Astrocyte of the spinal cord (primary cell): ENCODE measurements around the gene YARS1.

ENCODE experiments used
- DNase-seq: peaks from one replicate; pipeline ENCODE4 v3.0.0; 2011; ENCODE audit warnings: low read depth, low spot score
- H3K4me3 ChIP-seq: 2 replicates; pipeline ENCODE4 v1.5.1; 2011; ENCODE audit warnings: low read depth, mild to moderate bottlenecking, low read length, moderate library complexity
- CTCF ChIP-seq: IDR thresholded peaks from 2 replicates; pipeline ENCODE4 v1.5.1; 2012; ENCODE audit warnings: low read depth, mild to moderate bottlenecking, low read length, inconsistent platforms
- in situ Hi-C: cut with HindIII; loops from 2 replicates; pipeline ENCODE4 v1.10.0; 2017; ENCODE audit warnings: low sequenced_read_pairs

The YARS1 gene

GRCh38 chr1:32754317-32755097 lies 62.7 kb downstream of the YARS1 start:
- DNase-seq, result no peak

GRCh38 chr1:32753532-32754316 lies 63.4 kb downstream of the YARS1 start:
- DNase-seq, result peak; percentile 54
- no peak for TF ChIP-seq CTCF
- H3K4me3 ChIP-seq, result peak overlapping the region; percentile 49
- in situ Hi-C loops, result no loop called here

More at GRCh38 chr1:32754317-32755097, 62.7 kb downstream of the YARS1 start:
- no peak for TF ChIP-seq CTCF
- in situ Hi-C loops, result no loop called here
- peak overlapping the region; percentile 49 for H3K4me3 ChIP-seq

GRCh38 chr1:32749771-32750170 lies 67.4 kb downstream of the YARS1 start:
- no peak for DNase-seq
- no peak overlapping the region for H3K4me3 ChIP-seq
- in situ Hi-C loops, result no loop called here
- TF ChIP-seq CTCF, result no peak

GRCh38 chr1:32749332-32749731 lies 67.8 kb downstream of the YARS1 start:
- no peak overlapping the region for H3K4me3 ChIP-seq
- no peak for TF ChIP-seq CTCF
- in situ Hi-C loops, result no loop called here
- DNase-seq, result no peak

DNA sequence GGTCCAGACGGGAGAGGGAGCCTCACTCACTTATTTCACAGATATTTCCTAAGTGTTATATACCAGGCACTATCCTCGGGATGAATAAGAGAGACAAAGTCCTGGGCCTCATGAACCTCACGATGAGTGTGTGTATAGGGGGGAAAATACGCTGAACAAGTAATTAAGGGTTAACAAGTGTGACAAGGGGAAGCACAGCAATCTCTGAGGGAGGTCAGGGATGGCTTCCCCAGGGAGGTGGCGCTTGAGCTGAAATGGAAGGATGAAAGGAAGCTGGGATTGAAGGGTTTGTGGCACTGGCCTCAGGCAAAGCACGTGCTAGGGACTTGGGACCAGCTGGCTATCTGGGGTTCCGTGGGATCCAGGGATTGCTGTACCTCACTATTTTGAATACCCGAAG lies 68.2 kb downstream of the YARS1 start:
- in situ Hi-C loops, result no loop called here
- no peak for DNase-seq

DNA sequence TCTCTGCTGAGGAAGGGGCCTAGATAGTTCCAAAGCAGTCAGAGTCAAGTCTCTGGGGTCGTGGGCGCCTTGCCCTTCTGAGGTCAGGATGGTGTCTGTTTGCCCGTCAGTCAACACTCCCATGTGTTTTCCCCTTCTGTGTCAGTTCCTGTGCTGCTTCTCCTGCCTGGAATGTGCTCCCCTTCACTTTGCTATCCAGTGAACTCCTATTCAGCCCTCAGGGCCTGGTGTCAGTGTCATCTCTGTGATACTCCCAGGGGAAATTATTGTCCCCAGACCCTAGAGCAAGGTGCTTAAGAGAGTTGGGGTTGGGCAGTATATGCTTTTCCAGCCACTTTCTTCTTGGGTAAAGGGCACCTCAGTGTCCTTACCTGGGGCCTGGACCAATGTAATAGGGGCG lies 68.8 kb downstream of the YARS1 start:
- H3K4me3 ChIP-seq, result no peak overlapping the region
- TF ChIP-seq CTCF, result no peak
- in situ Hi-C loops, result no loop called here
- no peak for DNase-seq

More for the DNA sequence above, 68.2 kb downstream of the YARS1 start:
- TF ChIP-seq CTCF, result no peak
- H3K4me3 ChIP-seq, result no peak overlapping the region
